Testis (tissue), 3 donors: Measurements from ENCODE around the gene LMCD1. TPM values are rescaled to one million over a fixed set of nuclear protein-coding genes. Genes with fewer than 3 reads are reported as not detected.

Experiments
- DNase-seq: peaks from one replicate; pipeline ENCODE4 v3.0.0-alpha.2; 2019
- H3K27ac ChIP-seq, 2 donors: fragments of 200-600 bp; sonication (generic); one replicate each; pipeline ENCODE4 v1.5.1; 2019
- H3K27me3 ChIP-seq: fragments of 200-600 bp; sonication (generic); one replicate; pipeline ENCODE4 v1.5.1; 2019
- H3K36me3 ChIP-seq: fragments of 200-600 bp; sonication (generic); one replicate; pipeline ENCODE4 v1.5.1; 2017; ENCODE audit warnings: low read depth; ENCODE audit errors: missing control alignments
- H3K4me1 ChIP-seq: fragments of 200-600 bp; sonication (generic); one replicate; pipeline ENCODE4 v1.5.1; 2019
- H3K4me3 ChIP-seq, 2 donors: fragments of 200-600 bp; sonication (generic); one replicate each; pipeline ENCODE4 v1.5.1; 2017 to 2019
- H3K9me3 ChIP-seq: fragments of 200-600 bp; sonication (generic); one replicate; pipeline ENCODE4 v1.5.1; 2017
- POLR2A ChIP-seq: fragments of 450-650 bp; IDR thresholded peaks from one replicate; pipeline ENCODE4 v1.6.1; 2017; ENCODE audit warnings: antibody characterized with exemption, mild to moderate bottlenecking, moderate library complexity
- WGBS, 2 donors: methylation state at CpG; one replicate each; pipeline ENCODE4 v1.1.5; 2018; 5-methylcytosine and 5-hydroxymethylcytosine counted together
- intact Hi-C: fragments of 100-400 bp; cut with DNase I; formaldehyde crosslinking; loops from one replicate; pipeline ENCODE4 v1.15.1; 2023; ENCODE audit warnings: low total_unique reads
- polyA plus RNA-seq: library from polyadenylated mRNA; stranded (reverse); fragments of 350-450 nt; fragmentation: Illumina TruSeq; extraction: RNeasy Lipid Tissue Mini Kit (QIAGEN cat#74804); gene quantifications from one replicate; pipeline ENCODE4 v1.2.3, GENCODE V29; 2014; ENCODE audit warnings: low read depth, low replicate concordance; ENCODE audit not compliant: insufficient read depth
- total RNA-seq, 2 donors: library from RNA; depleted of rRNA; stranded (reverse); fragments of >200 nt; gene quantifications; one replicate each; pipeline ENCODE4 v1.2.3, GENCODE V29; 2016
- TF ChIP-seq, protein P1 (sequence below), 3 experiments: fragments of 450-650 bp in 2 of 3; fragments of 200-600 bp in 1 of 3; sonication (generic) in 1 of 3; IDR thresholded peaks; one replicate each; pipeline ENCODE4 v1.5.1; 2016 to 2019; ENCODE audit warnings: antibody characterized with exemption in 3 of 3, mild to moderate bottlenecking in 2 of 3, moderate library complexity in 1 of 3

Gene LMCD1
- total and polyA plus RNA-seq, 3 donors from 2014 or later, result 47.9 to 103 (median 53.3) TPM

DNA sequence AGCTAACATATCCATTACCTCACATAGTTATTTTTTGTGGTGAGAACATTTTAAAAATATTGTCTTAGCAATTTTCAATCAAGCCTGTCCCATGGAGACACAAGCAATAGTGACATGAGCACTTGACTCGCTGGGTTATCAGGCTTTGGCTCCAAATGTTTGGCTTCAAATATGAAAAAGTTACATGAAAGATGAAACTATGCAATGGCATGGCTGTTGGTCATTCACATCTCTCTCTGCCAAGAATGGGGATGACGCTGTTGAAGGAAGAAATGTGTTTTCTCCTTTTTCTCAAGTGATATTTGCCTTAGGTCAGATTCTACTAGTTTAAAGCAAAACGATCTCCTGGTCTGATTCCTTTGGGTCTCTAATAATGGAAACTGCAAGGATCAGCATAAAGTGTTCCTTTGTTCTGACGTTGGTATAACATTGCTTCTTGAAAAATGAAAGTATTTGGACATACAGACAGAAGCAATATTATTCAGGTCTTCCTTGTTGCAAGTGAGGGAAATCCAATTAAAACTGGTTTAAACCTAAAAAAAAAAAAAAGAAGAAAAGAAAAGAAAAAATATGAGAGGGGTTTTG, 71.8 kb downstream of the LMCD1 start:
- no peaks in the 10 kb centered on the region for H3K27me3 ChIP-seq
- WGBS, 2 donors, result 50 to 54% methylated on average over 4 of the region's 4 CpGs
- no peak overlapping the region for H3K4me3 ChIP-seq
- intact Hi-C loops, result no loop called here
- H3K4me1 ChIP-seq, result peaks cover 17% of the 10 kb centered on the region
- no peak for DNase-seq
- H3K36me3 ChIP-seq, result no peaks in the 10 kb centered on the region
- H3K9me3 ChIP-seq, result no peaks in the 10 kb centered on the region
- H3K27ac ChIP-seq, result peak overlapping the region in 1 of 2 donors; percentile 26
- no peak for TF ChIP-seq POLR2A
- TF ChIP-seq, protein P1, sequence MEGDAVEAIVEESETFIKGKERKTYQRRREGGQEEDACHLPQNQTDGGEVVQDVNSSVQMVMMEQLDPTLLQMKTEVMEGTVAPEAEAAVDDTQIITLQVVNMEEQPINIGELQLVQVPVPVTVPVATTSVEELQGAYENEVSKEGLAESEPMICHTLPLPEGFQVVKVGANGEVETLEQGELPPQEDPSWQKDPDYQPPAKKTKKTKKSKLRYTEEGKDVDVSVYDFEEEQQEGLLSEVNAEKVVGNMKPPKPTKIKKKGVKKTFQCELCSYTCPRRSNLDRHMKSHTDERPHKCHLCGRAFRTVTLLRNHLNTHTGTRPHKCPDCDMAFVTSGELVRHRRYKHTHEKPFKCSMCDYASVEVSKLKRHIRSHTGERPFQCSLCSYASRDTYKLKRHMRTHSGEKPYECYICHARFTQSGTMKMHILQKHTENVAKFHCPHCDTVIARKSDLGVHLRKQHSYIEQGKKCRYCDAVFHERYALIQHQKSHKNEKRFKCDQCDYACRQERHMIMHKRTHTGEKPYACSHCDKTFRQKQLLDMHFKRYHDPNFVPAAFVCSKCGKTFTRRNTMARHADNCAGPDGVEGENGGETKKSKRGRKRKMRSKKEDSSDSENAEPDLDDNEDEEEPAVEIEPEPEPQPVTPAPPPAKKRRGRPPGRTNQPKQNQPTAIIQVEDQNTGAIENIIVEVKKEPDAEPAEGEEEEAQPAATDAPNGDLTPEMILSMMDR (IDR thresholded peaks at IDR 0.05), result no peak

DNA sequence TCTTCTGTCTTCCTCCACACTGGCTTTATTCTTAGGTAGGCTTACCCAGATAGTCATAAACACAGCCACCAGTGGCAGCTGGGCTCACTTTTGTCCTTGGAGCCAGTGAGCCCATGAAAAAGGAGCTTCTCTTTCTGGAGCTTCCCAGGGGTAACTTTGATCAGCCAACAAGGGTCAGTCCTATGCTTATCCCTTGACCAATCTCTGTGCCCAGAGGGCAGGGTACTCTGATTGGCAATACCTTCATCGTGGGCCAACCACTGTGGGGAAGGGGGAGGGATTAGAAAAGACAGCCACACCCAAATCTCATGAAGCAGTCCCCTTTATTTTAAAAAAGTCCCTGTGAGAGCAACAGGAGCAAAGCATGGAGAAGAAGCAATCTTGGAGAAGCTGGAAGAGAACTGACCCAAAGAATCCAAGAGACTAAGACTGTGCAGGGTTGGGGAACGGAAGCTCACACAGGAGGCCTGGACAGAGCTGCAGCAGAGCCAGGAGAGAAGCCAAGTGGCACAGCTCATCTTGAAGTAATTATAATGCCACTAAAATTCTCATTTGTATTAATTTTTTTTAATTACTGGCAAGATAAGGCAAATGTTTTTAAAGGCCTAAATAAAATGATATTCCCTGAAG, 72.5 kb downstream of the LMCD1 start:
- no peaks in the 10 kb centered on the region for H3K36me3 ChIP-seq
- H3K4me1 ChIP-seq, result peaks cover 17% of the 10 kb centered on the region
- TF ChIP-seq, protein P1 (IDR thresholded peaks at IDR 0.05), result no peak
- no peak for TF ChIP-seq POLR2A
- no peak for DNase-seq
- no peak overlapping the region for H3K4me3 ChIP-seq
- WGBS, 2 donors, result 72 to 75% methylated on average over 2 of the region's 2 CpGs
- peak overlapping the region in 1 of 2 donors; percentile 26 for H3K27ac ChIP-seq
- no peaks in the 10 kb centered on the region for H3K9me3 ChIP-seq
- intact Hi-C loops, result no loop called here
- H3K27me3 ChIP-seq, result no peaks in the 10 kb centered on the region

DNA sequence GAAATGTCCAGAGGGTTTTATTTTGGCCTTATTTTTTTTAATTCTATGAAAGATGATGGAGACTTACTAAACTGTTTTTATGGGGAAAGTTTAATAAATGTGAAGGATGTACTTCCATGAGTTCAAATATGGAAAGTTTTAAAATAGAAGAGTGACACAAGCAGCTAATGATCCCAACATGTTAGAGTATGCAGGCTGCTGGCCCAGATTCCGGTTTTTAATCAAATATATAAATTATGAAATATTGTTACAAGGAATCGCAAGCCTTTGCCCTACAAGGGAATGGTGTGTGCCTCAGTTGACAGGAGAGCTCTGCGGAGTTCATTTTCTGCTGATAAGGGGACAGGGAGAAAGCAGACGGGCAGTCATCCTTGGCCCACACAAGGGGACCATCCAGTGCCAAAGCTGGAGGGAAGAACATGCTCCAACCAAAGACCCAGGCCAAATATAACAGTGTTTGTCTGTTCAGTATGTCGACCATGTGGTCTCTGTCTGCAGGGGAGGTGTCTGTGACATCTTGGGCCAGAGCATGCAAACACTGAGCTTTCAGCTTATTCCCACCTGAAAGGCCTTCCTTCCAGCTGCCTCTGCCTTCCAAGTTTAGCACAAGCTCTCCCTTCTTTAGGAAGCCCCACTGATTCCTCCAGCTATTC, 73.2 kb downstream of the LMCD1 start:
- H3K27ac ChIP-seq, result no peak overlapping the region
- WGBS, 2 donors, result 42 to 55% methylated on average over 4 to 5 of the region's 5 CpGs
- TF ChIP-seq, protein P1 (IDR thresholded peaks at IDR 0.05), result no peak
- no peak for TF ChIP-seq POLR2A

DNA sequence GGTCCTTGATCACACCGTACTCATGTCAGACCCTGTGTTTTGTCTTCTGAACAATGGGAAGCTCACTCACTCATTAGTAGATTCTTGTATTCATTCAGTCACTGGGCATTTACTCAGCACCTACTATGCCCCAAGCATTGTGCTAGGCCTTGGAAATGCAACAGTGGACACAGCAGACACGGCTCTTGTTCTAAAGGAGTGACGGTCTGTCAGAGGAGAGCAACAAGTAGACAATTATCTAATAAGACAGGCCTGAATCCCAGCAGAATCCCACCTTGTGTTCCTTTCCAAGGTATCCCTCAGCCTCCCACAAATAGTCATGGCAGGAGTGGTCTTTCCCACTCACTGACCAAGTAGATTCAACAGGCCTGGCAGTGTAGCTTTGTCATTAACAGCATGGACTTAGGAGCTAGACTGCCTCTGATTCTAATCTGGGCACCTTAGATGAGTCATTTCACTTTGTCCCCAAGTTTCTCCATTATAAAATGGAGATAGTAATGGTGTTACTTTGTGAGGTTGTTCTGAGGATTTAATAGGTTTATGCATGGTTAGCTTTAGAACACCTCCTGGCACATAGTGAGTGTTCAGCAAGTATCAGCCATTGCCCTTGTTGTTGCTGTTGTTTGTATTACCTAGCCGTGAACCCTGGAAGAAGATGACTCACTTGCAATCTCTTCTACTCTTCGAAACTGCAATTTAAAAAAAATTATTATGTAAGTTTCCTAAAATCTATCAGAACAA, 73.9 kb downstream of the LMCD1 start:
- H3K36me3 ChIP-seq, result no peaks in the 10 kb centered on the region
- H3K9me3 ChIP-seq, result no peaks in the 10 kb centered on the region
- intact Hi-C loops, result no loop called here
- H3K4me1 ChIP-seq, result peaks cover 17% of the 10 kb centered on the region
- TF ChIP-seq, protein P1 (IDR thresholded peaks at IDR 0.05), result no peak
- no peak for TF ChIP-seq POLR2A
- WGBS, 2 donors, result 84 to 87% methylated on average over 5 of the region's 5 CpGs
- no peak overlapping the region for H3K27ac ChIP-seq
- no peak overlapping the region for H3K4me3 ChIP-seq
- no peak for DNase-seq
- H3K27me3 ChIP-seq, result no peaks in the 10 kb centered on the region

More for the DNA sequence above, 73.2 kb downstream of the LMCD1 start:
- no peak for DNase-seq
- Histone ChIP-seq H3K9me3 (no peaks in the 10 kb centered on the region), H3K4me1 (peaks cover 17% of the 10 kb centered on the region), H3K36me3 (no peaks in the 10 kb centered on the region), H3K4me3 (no peak overlapping the region), H3K27me3 (no peaks in the 10 kb centered on the region)
- intact Hi-C loops, result no loop called here
